ENCODE data around the gene RPS15A.
"Not testable (repeated sequence)": the region's sequence is repeated elsewhere in the genome, so short reads cannot be mapped to it uniquely, and the experiment has no call there.

Gene RPS15A

DNA sequence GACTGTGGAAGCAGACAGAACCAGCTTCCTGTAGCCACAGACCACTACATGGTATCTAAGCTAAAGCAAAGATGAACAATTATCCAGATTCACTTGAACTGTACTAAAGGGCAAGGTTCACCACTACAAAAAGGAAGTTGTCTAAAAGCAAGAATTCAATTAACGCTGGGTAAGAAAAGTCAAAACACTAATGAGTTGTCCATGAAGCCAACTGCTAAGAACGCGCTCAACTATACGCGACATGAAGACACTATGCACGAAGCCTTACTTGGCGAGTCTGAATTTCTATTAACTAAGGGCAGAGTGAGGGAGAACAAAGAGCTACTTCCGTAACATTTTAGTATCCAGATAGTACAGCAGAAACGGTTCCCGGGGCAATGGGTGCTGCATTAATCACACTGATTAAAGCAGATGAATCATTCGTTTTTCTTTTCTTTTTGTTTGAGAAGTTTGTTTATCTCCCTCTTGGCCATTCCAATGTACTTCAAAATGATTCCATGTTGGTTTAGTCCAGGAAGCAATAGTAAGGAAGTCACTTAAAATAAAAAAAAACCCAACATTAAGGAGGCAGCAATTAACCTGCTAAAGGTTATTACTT is 2.8 kb upstream of the RPS15A start:
- DNase-seq, result no peak

DNA sequence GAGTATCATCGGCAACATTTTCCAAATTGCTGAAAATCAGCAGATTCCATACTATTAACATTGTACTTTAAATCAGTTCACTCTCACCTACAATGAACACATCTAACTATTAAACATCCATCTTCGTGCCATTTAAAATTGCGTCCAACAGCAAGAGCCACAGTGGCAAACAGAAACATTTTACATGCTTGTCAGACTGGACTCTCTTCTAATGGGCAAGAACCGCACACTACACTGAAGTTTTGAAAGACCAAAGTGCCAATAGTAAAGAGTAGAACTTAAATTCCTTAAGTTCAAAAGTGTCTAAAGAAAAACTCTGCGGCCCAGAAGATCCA is 652 bp downstream of the RPS15A start:
- no peak for DNase-seq

DNA sequence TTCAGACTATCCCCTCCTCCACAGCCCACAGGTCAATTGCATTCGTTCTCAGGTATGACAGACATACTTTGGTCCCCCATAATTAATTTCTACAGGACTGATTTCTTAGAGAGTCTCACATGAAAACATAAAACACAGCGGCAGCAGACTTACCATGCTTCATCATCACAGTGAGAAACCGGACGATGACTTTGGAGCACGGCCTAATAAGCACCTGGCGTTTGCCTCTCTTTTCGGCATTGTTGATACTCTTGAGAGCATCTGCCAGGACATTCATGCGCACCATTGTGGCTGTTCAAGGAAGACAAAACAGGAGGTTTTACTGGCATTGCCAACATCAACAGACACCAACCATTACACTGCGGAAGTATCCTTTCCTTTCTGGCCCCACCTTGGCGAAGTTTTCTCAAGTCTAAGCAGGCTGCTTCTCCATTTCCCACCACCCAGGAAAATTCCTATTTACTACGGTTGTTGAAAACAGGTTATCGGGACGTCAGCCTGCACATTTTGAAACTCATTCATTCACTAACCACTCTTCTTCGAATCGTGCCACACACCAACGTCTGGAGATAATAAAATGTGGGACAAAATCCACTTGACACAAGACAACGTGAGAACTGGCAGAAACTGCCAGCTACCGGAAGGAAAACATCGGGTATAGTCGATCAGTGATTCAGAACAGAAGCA is 1.2 kb downstream of the RPS15A start:
- no peak for DNase-seq

GRCh38 chr16:18784917-18785623 is 5.1 kb downstream of the RPS15A start:
- DNase-seq, result no peak

- DNase-seq, result no peak
Observed at GRCh38 chr16:18783430-18784341, 6.4 kb downstream of the RPS15A start.

- DNase-seq, result no peak
Observed at GRCh38 chr16:18782697-18783429, 7.3 kb downstream of the RPS15A start.

GRCh38 chr16:18781232-18781631 is 8.9 kb downstream of the RPS15A start:
- DNase-seq, result not testable (repeated sequence)

GRCh38 chr16:18780460-18781026 is 9.6 kb downstream of the RPS15A start:
- DNase-seq, result not testable (repeated sequence)

GRCh38 chr16:18777664-18778063 is 12.5 kb downstream of the RPS15A start:
- DNase-seq, result not testable (repeated sequence)

DNA sequence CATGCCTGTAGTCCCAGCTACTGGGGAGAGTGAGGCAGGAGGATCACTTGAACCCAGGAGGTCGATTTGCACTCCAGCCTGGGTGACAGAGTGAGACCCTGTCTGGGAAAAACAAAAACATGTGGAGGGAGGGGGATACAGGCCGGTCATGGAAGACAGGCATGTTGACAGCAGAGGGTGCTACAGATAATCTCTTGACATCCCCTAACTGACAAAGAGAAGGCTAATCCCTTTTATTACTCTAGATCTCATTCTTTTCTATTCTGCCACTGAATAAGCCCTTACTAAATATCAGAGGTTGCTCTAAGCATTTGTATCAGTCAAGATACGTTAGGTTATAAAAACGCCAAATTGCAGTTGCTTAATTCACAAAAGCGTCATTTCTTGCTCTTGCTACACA is 13.8 kb downstream of the RPS15A start:
- not testable (repeated sequence) for DNase-seq

- not testable (repeated sequence) for DNase-seq
Observed at GRCh38 chr16:18774651-18775050, 15.5 kb downstream of the RPS15A start.

GRCh38 chr16:18772171-18772570 is 18.0 kb downstream of the RPS15A start:
- DNase-seq, result not testable (repeated sequence)

DNA sequence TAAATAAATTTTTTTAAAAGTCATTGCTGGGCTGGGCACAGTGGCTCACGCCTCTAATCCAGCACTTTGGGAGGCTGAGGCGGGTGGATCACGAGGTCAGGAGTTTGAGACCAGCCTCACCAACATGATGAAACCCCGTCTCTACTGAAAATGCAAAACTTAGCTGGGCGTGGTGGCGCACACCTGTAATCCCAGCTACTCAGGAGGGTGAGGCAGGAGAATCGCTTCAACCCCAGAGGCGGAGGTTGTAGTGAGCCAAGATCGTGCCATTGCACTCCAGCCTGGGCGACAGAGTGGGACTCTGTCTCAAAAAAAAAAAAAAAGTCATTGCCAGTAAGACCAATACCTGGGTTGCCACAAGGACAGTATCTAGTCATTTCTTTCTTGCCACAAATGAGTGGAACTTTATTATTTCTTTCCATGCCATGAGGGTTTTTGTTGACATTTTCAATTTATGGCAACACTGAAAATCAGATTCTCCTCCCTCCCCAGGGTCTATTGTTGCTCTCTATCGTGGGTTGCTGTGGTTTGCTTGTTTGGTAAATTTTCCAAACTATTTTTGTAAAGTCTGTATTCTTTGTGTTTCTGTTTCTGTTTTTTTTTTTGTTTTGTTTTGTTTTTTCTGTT is 19.7 kb downstream of the RPS15A start:
- DNase-seq, result not testable (repeated sequence)

- DNase-seq, result not testable (repeated sequence)
Observed at GRCh38 chr16:18767217-18767616, 22.9 kb downstream of the RPS15A start.

DNA sequence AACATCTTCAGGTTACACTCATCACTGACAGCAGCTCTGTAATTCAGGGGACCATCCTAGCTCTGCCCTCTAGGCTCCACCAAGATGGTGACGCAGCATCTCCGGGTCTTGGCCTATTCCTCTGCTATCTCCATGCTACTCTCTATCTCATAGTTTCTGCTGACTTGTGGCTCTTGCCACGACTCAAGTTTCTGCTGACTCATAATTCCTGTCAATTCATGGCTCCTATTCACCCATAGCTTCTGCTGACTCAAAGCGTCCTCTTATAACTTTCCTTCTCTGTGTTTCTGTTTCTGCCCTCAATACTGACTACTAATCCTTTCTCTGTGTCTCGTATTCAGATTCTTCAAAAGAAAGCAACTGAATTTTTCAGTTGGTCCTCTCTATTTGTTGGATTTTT is 27.4 kb downstream of the RPS15A start:
- DNase-seq, result not testable (repeated sequence)

GRCh38 chr16:18759598-18760520 is 30.3 kb downstream of the RPS15A start:
- not testable (repeated sequence) for DNase-seq

GRCh38 chr16:18757960-18758660 is 32.0 kb downstream of the RPS15A start:
- not testable (repeated sequence) for DNase-seq

GRCh38 chr16:18756639-18757038 is 33.5 kb downstream of the RPS15A start:
- DNase-seq, result not testable (repeated sequence)

DNA sequence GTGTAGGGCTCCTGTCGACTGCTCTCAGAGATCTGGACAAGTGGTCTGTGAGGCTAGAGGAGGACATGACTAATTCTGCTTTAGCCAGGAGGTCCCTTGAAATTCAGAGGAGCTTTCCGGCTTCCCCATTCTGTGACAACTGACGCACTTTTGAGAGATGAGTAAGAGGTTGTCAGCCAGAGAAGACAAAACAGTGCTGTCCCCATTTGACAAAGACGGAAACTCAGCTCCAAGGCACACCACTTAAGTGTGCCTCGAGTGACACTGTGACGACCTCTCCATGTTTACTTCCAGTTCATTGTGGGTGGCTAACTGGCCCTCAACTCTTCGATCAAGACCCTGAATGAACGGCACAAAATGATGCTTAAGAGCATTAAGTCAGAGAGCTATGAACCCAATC is 47.3 kb downstream of the RPS15A start:
- DNase-seq, result not testable (repeated sequence)

DNA sequence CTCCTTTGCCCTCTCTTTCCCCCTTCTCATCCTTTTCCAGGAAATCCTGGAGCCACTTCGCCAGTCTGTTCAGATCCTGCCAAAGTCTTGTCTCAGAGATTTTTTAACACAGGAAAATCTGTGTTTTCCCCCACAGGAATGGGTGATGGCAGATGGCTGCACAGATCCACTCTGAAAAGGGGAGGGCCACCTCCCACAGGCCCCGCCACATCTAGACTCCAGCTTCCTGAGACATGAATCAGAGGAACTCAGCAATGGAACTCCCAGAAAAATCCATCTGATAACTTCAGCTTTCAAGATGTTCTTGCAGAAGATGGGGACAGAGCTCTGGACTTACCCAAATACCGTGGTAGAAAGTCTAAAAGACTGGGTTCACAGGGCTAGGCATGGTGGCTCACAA is 50.1 kb downstream of the RPS15A start:
- DNase-seq, result not testable (repeated sequence)

Data from SHP77 treated with DMSO at 0.1 percent for 48 hours (cell line).